Measurements from ENCODE around the gene ANKRD61.
"Not testable (repeated sequence)": the region's sequence is repeated elsewhere in the genome, so short reads cannot be mapped to it uniquely, and the experiment has no call there.

Gene ANKRD61

GRCh38 chr7:6030988-6031387 lies at the start of gene ANKRD61:
Gene ANKRD61, plus strand, starts transcription at chr7:6031376. Its CDS starts 0 bp downstream, at chr7:6031376.
- H3K27ac ChIP-seq: no peak within 1 kb of the TSS
- H3K4me3 ChIP-seq: no peak within 1 kb of the TSS

- H3K4me3 ChIP-seq, H3K27ac ChIP-seq: not testable (repeated sequence)
These were observed 44.1 kb upstream of the ANKRD61 start for GRCh38 chr7:5987061-5987460.

GRCh38 chr7:5997210-5997808 lies 33.9 kb upstream of the ANKRD61 start:
- Histone ChIP-seq H3K4me3 (no peak overlapping the region), H3K27ac (no peak overlapping the region)

- H3K4me3 ChIP-seq: no peak overlapping the region
These were observed 23.8 kb upstream of the ANKRD61 start for GRCh38 chr7:6007386-6007785.

GRCh38 chr7:6007835-6008590 lies 23.2 kb upstream of the ANKRD61 start:
- Histone ChIP-seq H3K27ac (peak overlapping the region in 20 of 21 experiments; percentile 70 to 95 (median 88)), H3K4me3 (peak overlapping the region; percentile 68 to 89 (median 80))

More at GRCh38 chr7:6007386-6007785, 23.8 kb upstream of the ANKRD61 start:
- peak overlapping the region in 1 of 21 experiments; percentile 0 for H3K27ac ChIP-seq

GRCh38 chr7:6008668-6009611 lies 22.2 kb upstream of the ANKRD61 start, which contains the start of the genes AIMP2 and PMS2:
Gene AIMP2, plus strand, starts transcription at chr7:6009272. Its CDS starts 92 bp downstream, at chr7:6009364.
Gene PMS2, minus strand, starts transcription at chr7:6009049. Its CDS starts 30 bp downstream, at chr7:6009019.
- Histone ChIP-seq H3K4me3 (peak within 1 kb of the TSS; percentile 68 to 89 (median 80)), H3K27ac (peak within 1 kb of the TSS; percentile 67 to 95 (median 88))

- H3K27ac ChIP-seq: peak overlapping the region in 3 of 21 experiments; percentile 17 to 92 (median 85)
These were observed 20.8 kb upstream of the ANKRD61 start for GRCh38 chr7:6010370-6010769.

GRCh38 chr7:6011541-6011940 lies 19.6 kb upstream of the ANKRD61 start:
- Histone ChIP-seq H3K4me3 (no peak overlapping the region), H3K27ac (peak overlapping the region in 2 of 21 experiments; percentile 6 to 17)

More at GRCh38 chr7:6010370-6010769, 20.8 kb upstream of the ANKRD61 start:
- H3K4me3 ChIP-seq: not testable (repeated sequence)

GRCh38 chr7:6012355-6013104 lies 18.6 kb upstream of the ANKRD61 start:
- Histone ChIP-seq H3K4me3 (no peak overlapping the region), H3K27ac (peak overlapping the region in 1 of 21 experiments; percentile 6)

GRCh38 chr7:6015917-6016652 lies 15.1 kb upstream of the ANKRD61 start:
- Histone ChIP-seq H3K4me3 (peak overlapping the region in 1 of 7 experiments; percentile 7), H3K27ac (peak overlapping the region in 11 of 21 experiments; percentile 3 to 67 (median 45))

- no peak overlapping the region for H3K4me3 ChIP-seq
- H3K27ac ChIP-seq: peak overlapping the region in 3 of 21 experiments; percentile 5 to 67 (median 55)
These were observed 14.6 kb upstream of the ANKRD61 start for GRCh38 chr7:6016653-6016966.

- Histone ChIP-seq H3K4me3 (no peak overlapping the region), H3K27ac (no peak overlapping the region)
These were observed 10.5 kb upstream of the ANKRD61 start for GRCh38 chr7:6020371-6021286.

GRCh38 chr7:6022707-6023106 lies 8.5 kb upstream of the ANKRD61 start:
- no peak overlapping the region for H3K4me3 ChIP-seq
- H3K27ac ChIP-seq: no peak overlapping the region

- no peak overlapping the region for H3K27ac ChIP-seq
These were observed 7.2 kb upstream of the ANKRD61 start for GRCh38 chr7:6023974-6024435.

GRCh38 chr7:6026011-6026819 lies 5.0 kb upstream of the ANKRD61 start:
- peak overlapping the region in 6 of 7 experiments; percentile 5 to 28 (median 18) for H3K4me3 ChIP-seq
- peak overlapping the region; percentile 18 to 86 (median 67) for H3K27ac ChIP-seq

More at GRCh38 chr7:6023974-6024435, 7.2 kb upstream of the ANKRD61 start:
- H3K4me3 ChIP-seq: no peak overlapping the region

- Histone ChIP-seq H3K27ac (peak overlapping the region in 18 of 21 experiments; percentile 18 to 86 (median 70)), H3K4me3 (peak overlapping the region in 5 of 7 experiments; percentile 5 to 28 (median 18))
These were observed 4.3 kb upstream of the ANKRD61 start for GRCh38 chr7:6026820-6027311.

All from skin epidermis (tissue), 12 donors.